MM.1S (cell line): Measurements from ENCODE around the gene GDI1.
"Not testable (repeated sequence)": the region's sequence is repeated elsewhere in the genome, so short reads cannot be mapped to it uniquely, and the experiment has no call there.

Experiments
- DNase-seq: peaks from one replicate; pipeline ENCODE4 v3.0.0-alpha.2; 2015
- H2AFZ ChIP-seq: fragments of 300-600 bp; sonication (generic); 2 replicates; pipeline ENCODE4 v1.6.0; 2016; ENCODE audit warnings: antibody characterized with exemption, low read length
- H3F3A ChIP-seq: fragments of 300-600 bp; sonication (generic); 2 replicates; pipeline ENCODE4 v1.6.1; 2016; ENCODE audit warnings: mild to moderate bottlenecking, antibody characterized with exemption, low read length, moderate library complexity, mixed read lengths; ENCODE audit not compliant: insufficient read depth
- H3K27ac ChIP-seq: fragments of 300-600 bp; sonication (generic); 2 replicates; pipeline ENCODE4 v1.5.1; 2016; ENCODE audit warnings: mild to moderate bottlenecking, low read length
- H3K27me3 ChIP-seq: fragments of 300-600 bp; sonication (generic); replicated peaks from 2 replicates; pipeline ENCODE4 v1.6.0; 2016; ENCODE audit warnings: low read length; ENCODE audit not compliant: insufficient read depth
- H3K36me3 ChIP-seq: fragments of 300-600 bp; sonication (generic); replicated peaks from 2 replicates; pipeline ENCODE4 v1.6.1; 2016; ENCODE audit warnings: mild to moderate bottlenecking, low read length, mixed read lengths; ENCODE audit not compliant: insufficient read depth
- H3K4me1 ChIP-seq: fragments of 300-600 bp; sonication (generic); 2 replicates; pipeline ENCODE4 v1.6.1; 2016; ENCODE audit warnings: low read length, mixed read lengths
- H3K4me2 ChIP-seq: fragments of 300-600 bp; sonication (generic); 2 replicates; pipeline ENCODE4 v1.6.0; 2016; ENCODE audit warnings: low read depth, low read length
- H3K4me3 ChIP-seq: fragments of 300-600 bp; sonication (generic); 2 replicates; pipeline ENCODE4 v1.5.1; 2016; ENCODE audit warnings: low read length, mixed read lengths
- H3K79me2 ChIP-seq: fragments of 300-600 bp; sonication (generic); 2 replicates; pipeline ENCODE4 v1.6.1; 2016; ENCODE audit warnings: mixed run types, low read length, mixed read lengths
- H3K9ac ChIP-seq: fragments of 300-600 bp; sonication (generic); 2 replicates; pipeline ENCODE4 v1.6.1; 2016; ENCODE audit warnings: low read length, mixed read lengths
- H3K9me2 ChIP-seq: fragments of 300-600 bp; sonication (generic); replicated peaks from 2 replicates; pipeline ENCODE4 v1.6.1; 2016; ENCODE audit warnings: mild to moderate bottlenecking, low read length, mixed read lengths; ENCODE audit not compliant: insufficient read depth
- H3K9me3 ChIP-seq: fragments of 300-600 bp; sonication (generic); replicated peaks from 2 replicates; pipeline ENCODE4 v1.6.1; 2016; ENCODE audit warnings: mild to moderate bottlenecking, low read length, mixed read lengths; ENCODE audit not compliant: insufficient read depth
- H4K20me1 ChIP-seq: fragments of 300-600 bp; sonication (generic); 2 replicates; pipeline ENCODE4 v1.6.1; 2016; ENCODE audit warnings: mild to moderate bottlenecking, low read length, moderate library complexity, mixed read lengths; ENCODE audit not compliant: insufficient read depth
- EZH2 ChIP-seq: fragments of 300-600 bp; sonication (generic); optimal IDR thresholded peaks from 2 replicates; pipeline ENCODE3; 2017; ENCODE audit warnings: low read depth, mild to moderate bottlenecking, antibody characterized with exemption, low read length, mixed read lengths
- EZH2phosphoT487 ChIP-seq: fragments of 300-600 bp; sonication (generic); IDR thresholded peaks from 2 replicates; pipeline ENCODE4 v1.6.1; 2018; ENCODE audit warnings: antibody characterized with exemption, low read length
- TF ChIP-seq, protein P1 (sequence below): fragments of 300-600 bp; sonication (generic); IDR thresholded peaks from 2 replicates; pipeline ENCODE4 v1.5.1; 2016; ENCODE audit warnings: antibody characterized with exemption, low read length, mixed read lengths

GDI1 gene

GRCh38 chrX:154436983-154437752 is at the start of gene GDI1:
GDI1 (plus strand) TSS chrX:154437154; CDS start chrX:154437255, 101 bp downstream.
- H3K9me2 ChIP-seq, result no peaks in the 10 kb centered on the region
- no peaks in the 10 kb centered on the region for H3K27me3 ChIP-seq
- H3K4me1 ChIP-seq, result 0 out of 2 replicates have a peak, but pooled peaks cover 7% of the 10 kb centered on the region
- peak; percentile 20 for DNase-seq
- no peak within 1 kb of the TSS for H3K27ac ChIP-seq
- TF ChIP-seq EZH2phosphoT487 (no peak), EZH2 (no peak)
- TF ChIP-seq, protein P1, sequence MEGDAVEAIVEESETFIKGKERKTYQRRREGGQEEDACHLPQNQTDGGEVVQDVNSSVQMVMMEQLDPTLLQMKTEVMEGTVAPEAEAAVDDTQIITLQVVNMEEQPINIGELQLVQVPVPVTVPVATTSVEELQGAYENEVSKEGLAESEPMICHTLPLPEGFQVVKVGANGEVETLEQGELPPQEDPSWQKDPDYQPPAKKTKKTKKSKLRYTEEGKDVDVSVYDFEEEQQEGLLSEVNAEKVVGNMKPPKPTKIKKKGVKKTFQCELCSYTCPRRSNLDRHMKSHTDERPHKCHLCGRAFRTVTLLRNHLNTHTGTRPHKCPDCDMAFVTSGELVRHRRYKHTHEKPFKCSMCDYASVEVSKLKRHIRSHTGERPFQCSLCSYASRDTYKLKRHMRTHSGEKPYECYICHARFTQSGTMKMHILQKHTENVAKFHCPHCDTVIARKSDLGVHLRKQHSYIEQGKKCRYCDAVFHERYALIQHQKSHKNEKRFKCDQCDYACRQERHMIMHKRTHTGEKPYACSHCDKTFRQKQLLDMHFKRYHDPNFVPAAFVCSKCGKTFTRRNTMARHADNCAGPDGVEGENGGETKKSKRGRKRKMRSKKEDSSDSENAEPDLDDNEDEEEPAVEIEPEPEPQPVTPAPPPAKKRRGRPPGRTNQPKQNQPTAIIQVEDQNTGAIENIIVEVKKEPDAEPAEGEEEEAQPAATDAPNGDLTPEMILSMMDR, result no peak
- H3K9ac ChIP-seq, result peak within 1 kb of the TSS; percentile 46; the same call in 1 of the 2 replicates
- H3K36me3 ChIP-seq, result no peaks in the 10 kb centered on the region
- H3K79me2 ChIP-seq, result peaks cover 33% of the 10 kb centered on the region
- H2AFZ ChIP-seq, result no peak within 1 kb of the TSS
- peak within 1 kb of the TSS; percentile 70 for H3K4me2 ChIP-seq
- H3F3A ChIP-seq, result no peaks in the 10 kb centered on the region
- peak within 1 kb of the TSS; percentile 73 for H3K4me3 ChIP-seq
- no peaks in the 10 kb centered on the region for H3K9me3 ChIP-seq
- no peaks in the 10 kb centered on the region for H4K20me1 ChIP-seq

DNA sequence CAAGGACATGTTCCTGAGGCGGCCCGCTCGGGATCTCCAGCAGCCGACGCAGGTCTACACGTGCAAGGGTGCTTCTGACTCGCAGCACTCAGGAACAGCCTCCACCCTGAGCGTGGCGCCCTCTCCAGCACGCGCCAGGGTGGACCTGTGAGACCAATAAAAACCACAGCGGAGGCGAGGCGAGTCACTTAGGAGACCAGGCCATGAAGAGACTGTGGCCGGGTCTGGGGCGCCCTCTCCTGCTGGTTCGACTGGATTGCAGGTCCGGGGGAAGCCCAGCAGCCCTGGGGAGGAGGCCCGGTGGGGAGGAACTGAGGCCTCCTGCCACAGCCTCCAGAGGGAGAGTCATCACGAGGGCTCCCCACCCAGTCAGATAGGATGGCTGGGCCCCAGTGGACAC is 48.9 kb upstream of the GDI1 start:
- H4K20me1 ChIP-seq, H3F3A ChIP-seq, H3K79me2 ChIP-seq, H3K27ac ChIP-seq, H3K9me3 ChIP-seq, H3K4me3 ChIP-seq, H2AFZ ChIP-seq, H3K9ac ChIP-seq, DNase-seq, H3K4me2 ChIP-seq, H3K9me2 ChIP-seq, H3K27me3 ChIP-seq, H3K36me3 ChIP-seq, H3K4me1 ChIP-seq: not testable (repeated sequence)

- H4K20me1 ChIP-seq, H3K4me2 ChIP-seq, H3K79me2 ChIP-seq, DNase-seq, H3K27me3 ChIP-seq, H3K9me3 ChIP-seq, H3K4me3 ChIP-seq, H3K27ac ChIP-seq, H3F3A ChIP-seq, H3K36me3 ChIP-seq, H3K9me2 ChIP-seq, H2AFZ ChIP-seq, H3K4me1 ChIP-seq, H3K9ac ChIP-seq: not testable (repeated sequence)
Measured at GRCh38 chrX:154388649-154389048, 48.3 kb upstream of the GDI1 start.

GRCh38 chrX:154389812-154390747 is 46.9 kb upstream of the GDI1 start:
- H3K36me3 ChIP-seq, H3K9me3 ChIP-seq, H3K4me1 ChIP-seq, H3K9ac ChIP-seq, DNase-seq, H3K4me2 ChIP-seq, H2AFZ ChIP-seq, H3K27me3 ChIP-seq, H3K9me2 ChIP-seq, H3F3A ChIP-seq, H3K79me2 ChIP-seq, H4K20me1 ChIP-seq, H3K4me3 ChIP-seq, H3K27ac ChIP-seq: not testable (repeated sequence)

DNA sequence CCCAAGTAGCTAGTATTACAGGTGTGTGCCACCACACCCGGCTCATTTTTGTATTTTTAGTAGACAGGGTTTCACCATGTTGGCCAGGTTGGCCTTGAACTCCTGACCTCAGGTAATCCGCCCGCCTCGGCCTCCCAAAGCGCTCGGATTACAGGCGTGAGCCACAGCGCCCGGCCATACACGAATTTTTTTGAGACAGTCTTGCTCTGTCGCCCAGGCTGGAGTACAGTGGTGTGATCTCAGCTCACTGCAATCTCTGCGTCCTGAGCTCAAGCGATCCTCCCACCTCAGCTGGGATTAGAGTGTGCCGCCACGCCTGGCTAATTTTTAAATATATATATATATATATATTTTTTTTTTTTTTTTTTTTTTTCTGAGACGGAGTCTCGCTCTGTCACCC is 40.6 kb upstream of the GDI1 start:
- H3K27ac ChIP-seq, H3K4me2 ChIP-seq: not testable (repeated sequence)
- peaks cover 27% of the 10 kb centered on the region for H3F3A ChIP-seq

More for the DNA sequence above, 40.6 kb upstream of the GDI1 start:
- H3K4me1 ChIP-seq, H3K9ac ChIP-seq, H4K20me1 ChIP-seq, H3K4me3 ChIP-seq, H3K9me3 ChIP-seq, DNase-seq, H3K36me3 ChIP-seq, H2AFZ ChIP-seq, H3K27me3 ChIP-seq, H3K9me2 ChIP-seq: not testable (repeated sequence)
- H3K79me2 ChIP-seq, result peaks cover 18% of the 10 kb centered on the region
